ENCODE results near the gene ETFDH. TPM values are rescaled to one million over a fixed set of nuclear protein-coding genes. Genes with fewer than 3 reads are reported as not detected.
"Not testable (repeated sequence)": the region's sequence is repeated elsewhere in the genome, so short reads cannot be mapped to it uniquely, and the experiment has no call there.

The ETFDH gene
- polyA plus RNA-seq, 1 experiment, result 13.5 TPM

GRCh38 chr4:158710814-158711213 lies 38.7 kb downstream of the ETFDH start:
- H3K36me3 ChIP-seq (ENCODE audit: control insufficient read depth, insufficient read depth, low read length), result peaks cover 1% of the 10 kb centered on the region; the same call in 1 of the 2 replicates
- TF ChIP-seq CTCF (IDR thresholded peaks at IDR 0.05; ENCODE audit: insufficient read depth, low read depth, low read length), result peak; percentile 46
- DNase-seq (ENCODE audit: low read depth), result no peak
- CTCF ChIA-PET, result interaction anchor here (0.6 to 1.7 kb wide), 8 partner anchors 10 to 492 kb away, joined by 3 to 8 read pairs (median 4); no protein-coding TSS in a partner anchor
- POLR2A ChIA-PET, result interaction anchor here (0.7 kb wide), 1 partner anchor 397 kb away, joined by 3 read pairs; no protein-coding TSS in a partner anchor
- no peaks in the 10 kb centered on the region for H3K27me3 ChIP-seq (ENCODE audit: control insufficient read depth, insufficient read depth, low read length)
- H3K4me3 ChIP-seq (ENCODE audit: low read depth, low read length), result no peak overlapping the region

- CTCF ChIA-PET; H3K4me3 ChIP-seq (ENCODE audit: low read depth, low read length); DNase-seq (ENCODE audit: low read depth); POLR2A ChIA-PET; H3K27me3 ChIP-seq (ENCODE audit: control insufficient read depth, insufficient read depth, low read length); H3K36me3 ChIP-seq (ENCODE audit: control insufficient read depth, insufficient read depth, low read length): not testable (repeated sequence)
Measured at GRCh38 chr4:158712622-158713021, 40.5 kb downstream of the ETFDH start.

- Histone ChIP-seq H3K36me3 (ENCODE audit: control insufficient read depth, insufficient read depth, low read length) (peaks cover 3% of the 10 kb centered on the region; the same call in 1 of the 2 replicates), H3K27me3 (ENCODE audit: control insufficient read depth, insufficient read depth, low read length) (no peaks in the 10 kb centered on the region), H3K4me3 (ENCODE audit: low read depth, low read length) (no peak overlapping the region)
- CTCF ChIA-PET, result interaction anchor here (1.2 to 1.7 kb wide), 3 partner anchors 38 to 136 kb away, joined by 3 to 5 read pairs (median 3); partner anchors contain the start of genes C4orf46 and ETFDH
- POLR2A ChIA-PET, result no interaction called here
- DNase-seq (ENCODE audit: low read depth), result no peak
- TF ChIP-seq CTCF (IDR thresholded peaks at IDR 0.05; ENCODE audit: insufficient read depth, low read depth, low read length), result no peak
Measured at GRCh38 chr4:158714937-158715336, 42.8 kb downstream of the ETFDH start.

- ChIA-PET CTCF (interaction anchor here (0.6 to 1.7 kb wide), 5 partner anchors 9 to 136 kb away, joined by 3 to 5 read pairs (median 3); partner anchors contain the start of genes C4orf46 and ETFDH), POLR2A (no interaction called here)
- TF ChIP-seq CTCF (IDR thresholded peaks at IDR 0.05; ENCODE audit: insufficient read depth, low read depth, low read length), result no peak
- Histone ChIP-seq H3K4me3 (ENCODE audit: low read depth, low read length) (no peak overlapping the region), H3K36me3 (ENCODE audit: control insufficient read depth, insufficient read depth, low read length) (peaks cover 3% of the 10 kb centered on the region; the same call in 1 of the 2 replicates), H3K27me3 (ENCODE audit: control insufficient read depth, insufficient read depth, low read length) (no peaks in the 10 kb centered on the region)
- no peak for DNase-seq (ENCODE audit: low read depth)
Measured at GRCh38 chr4:158715802-158716201, 43.7 kb downstream of the ETFDH start.

GRCh38 chr4:158721680-158722079 lies 49.6 kb downstream of the ETFDH start:
- H3K27me3 ChIP-seq (ENCODE audit: control insufficient read depth, insufficient read depth, low read length), result no peaks in the 10 kb centered on the region
- ChIA-PET POLR2A (no interaction called here), CTCF (no interaction called here)
- H3K4me3 ChIP-seq (ENCODE audit: low read depth, low read length), result no peak overlapping the region
- no peak for TF ChIP-seq CTCF (IDR thresholded peaks at IDR 0.05; ENCODE audit: insufficient read depth, low read depth, low read length)
- no peak for DNase-seq (ENCODE audit: low read depth)
- peaks cover 2% of the 10 kb centered on the region; the same call in 1 of the 2 replicates for H3K36me3 ChIP-seq (ENCODE audit: control insufficient read depth, insufficient read depth, low read length)

Data from BJ (cell line).